HG02642 (cell line): ENCODE data around the gene NRXN3.

ENCODE experiments used
- ATAC-seq: cut with Tn5 transposase; IDR thresholded peaks from one replicate; pipeline ENCODE4 v1.9.1; 2021; ENCODE audit warnings: mild to moderate bottlenecking; ENCODE audit not compliant: unreplicated experiment, poor library complexity

The NRXN3 gene

DNA sequence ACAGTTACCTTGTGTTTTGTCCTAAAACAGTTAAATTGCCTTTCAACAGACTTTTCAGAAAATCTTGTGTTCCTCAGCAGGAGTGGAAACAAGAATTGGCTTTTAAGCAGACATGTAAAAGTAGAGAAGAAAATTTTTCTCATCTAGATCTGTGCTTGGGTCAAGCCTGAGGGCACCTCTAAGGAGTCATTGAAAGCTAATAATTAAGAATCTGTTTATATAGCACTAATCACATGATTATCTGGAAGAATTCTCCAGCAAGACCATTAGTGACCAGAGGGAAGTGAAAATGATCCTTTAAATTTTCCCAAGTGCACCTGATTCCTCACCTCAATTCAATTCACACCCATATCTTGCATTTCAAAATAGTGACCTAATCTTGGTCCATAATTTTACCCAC, 1746.1 kb downstream of the NRXN3 start:
- no peak for ATAC-seq

DNA sequence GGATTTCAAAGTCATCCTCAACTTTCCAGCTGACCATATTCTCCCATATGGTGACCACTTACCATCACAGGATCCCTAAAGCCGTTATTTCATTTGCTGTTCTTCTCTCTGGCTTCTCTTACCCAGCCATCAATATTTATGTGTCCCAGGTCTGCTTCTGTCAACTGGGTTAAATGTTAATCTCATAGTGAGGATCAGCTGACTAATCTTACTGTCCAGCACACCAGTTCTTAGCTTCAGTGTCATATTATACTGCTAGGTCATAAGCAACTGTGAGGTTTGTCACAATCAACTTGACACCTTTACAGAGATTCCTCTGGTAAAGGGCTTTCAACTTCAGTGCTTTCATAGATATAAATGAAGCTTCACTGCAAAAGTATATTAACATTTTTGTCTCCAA, 1746.7 kb downstream of the NRXN3 start:
- no peak for ATAC-seq
